HL-60 (cell line): ENCODE results near the gene FMR1.
A peak's percentile ranks its signal among the peaks of the same experiment; 100 is the strongest.

Experiments
- DNase-seq, 2 experiments: peaks; one replicate each; pipeline ENCODE4 v3.0.0-alpha.2; 2010 to 2020; ENCODE audit warnings: low read depth in 1 of 2, low spot score in 1 of 2
- H3K27ac ChIP-seq: fragments of 250-450 bp; sonication (Bioruptor Pico); replicated peaks from 2 replicates; pipeline ENCODE4 v1.5.1; 2020; ENCODE audit warnings: mild to moderate bottlenecking, moderate library complexity
- H3K27me3 ChIP-seq: fragments of 250-450 bp; sonication (Bioruptor Pico); 2 replicates; pipeline ENCODE4 v1.5.1; 2021; ENCODE audit warnings: mild to moderate bottlenecking, moderate library complexity; ENCODE audit not compliant: insufficient read depth, poor library complexity, severe bottlenecking
- H3K4me3 ChIP-seq: replicated peaks from 2 replicates; pipeline ENCODE4 v1.5.1; 2011; ENCODE audit warnings: mild to moderate bottlenecking, control low read depth, low read length; ENCODE audit not compliant: insufficient read depth
- GABPA ChIP-seq: IDR thresholded peaks from 2 replicates; pipeline ENCODE4 v1.6.1; 2012; ENCODE audit warnings: low read depth
- POLR2AphosphoS5 ChIP-seq: IDR thresholded peaks from 2 replicates; pipeline ENCODE4 v1.6.1; 2012; ENCODE audit warnings: low read depth
- SPI1 ChIP-seq: IDR thresholded peaks from 2 replicates; pipeline ENCODE4 v1.6.1; 2012; ENCODE audit warnings: low read depth, mild to moderate bottlenecking, borderline replicate concordance
- long read RNA-seq: library from polyadenylated mRNA; unstranded; transcript quantifications from one replicate; pipeline ENCODE4 v2.0.0, GENCODE V29; 2020
- TF ChIP-seq, protein P1 (sequence below): IDR thresholded peaks from one replicate; pipeline ENCODE4 v1.5.1; 2011; ENCODE audit warnings: low read length, control low read depth, inconsistent platforms; ENCODE audit not compliant: insufficient read depth
- TF ChIP-seq, protein P2 (sequence below): IDR thresholded peaks from 2 replicates; pipeline ENCODE4 v1.6.1; 2012; ENCODE audit warnings: low read depth; ENCODE audit not compliant: insufficient replicate concordance

Gene FMR1
- long read RNA-seq, partial matches to known transcripts, result 3 of 11 reads
- long read RNA-seq, other reads (novel, unspliced or antisense), result 7 of 11 reads

DNA sequence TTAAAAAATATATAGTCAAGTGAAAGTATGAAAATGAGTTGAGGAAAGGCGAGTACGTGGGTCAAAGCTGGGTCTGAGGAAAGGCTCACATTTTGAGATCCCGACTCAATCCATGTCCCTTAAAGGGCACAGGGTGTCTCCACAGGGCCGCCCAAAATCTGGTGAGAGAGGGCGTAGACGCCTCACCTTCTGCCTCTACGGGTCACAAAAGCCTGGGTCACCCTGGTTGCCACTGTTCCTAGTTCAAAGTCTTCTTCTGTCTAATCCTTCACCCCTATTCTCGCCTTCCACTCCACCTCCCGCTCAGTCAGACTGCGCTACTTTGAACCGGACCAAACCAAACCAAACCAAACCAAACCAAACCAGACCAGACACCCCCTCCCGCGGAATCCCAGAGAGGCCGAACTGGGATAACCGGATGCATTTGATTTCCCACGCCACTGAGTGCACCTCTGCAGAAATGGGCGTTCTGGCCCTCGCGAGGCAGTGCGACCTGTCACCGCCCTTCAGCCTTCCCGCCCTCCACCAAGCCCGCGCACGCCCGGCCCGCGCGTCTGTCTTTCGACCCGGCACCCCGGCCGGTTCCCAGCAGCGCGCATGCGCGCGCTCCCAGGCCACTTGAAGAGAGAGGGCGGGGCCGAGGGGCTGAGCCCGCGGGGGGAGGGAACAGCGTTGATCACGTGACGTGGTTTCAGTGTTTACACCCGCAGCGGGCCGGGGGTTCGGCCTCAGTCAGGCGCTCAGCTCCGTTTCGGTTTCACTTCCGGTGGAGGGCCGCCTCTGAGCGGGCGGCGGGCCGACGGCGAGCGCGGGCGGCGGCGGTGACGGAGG lies at the start of gene FMR1:
FMR1 (plus strand) TSS at position 728 of the 831 bp plus-strand sequence. CDS start 261 bp downstream, outside the sequence.
- DNase-seq, result peak; percentile 74 to 89
- TF ChIP-seq, protein P1, sequence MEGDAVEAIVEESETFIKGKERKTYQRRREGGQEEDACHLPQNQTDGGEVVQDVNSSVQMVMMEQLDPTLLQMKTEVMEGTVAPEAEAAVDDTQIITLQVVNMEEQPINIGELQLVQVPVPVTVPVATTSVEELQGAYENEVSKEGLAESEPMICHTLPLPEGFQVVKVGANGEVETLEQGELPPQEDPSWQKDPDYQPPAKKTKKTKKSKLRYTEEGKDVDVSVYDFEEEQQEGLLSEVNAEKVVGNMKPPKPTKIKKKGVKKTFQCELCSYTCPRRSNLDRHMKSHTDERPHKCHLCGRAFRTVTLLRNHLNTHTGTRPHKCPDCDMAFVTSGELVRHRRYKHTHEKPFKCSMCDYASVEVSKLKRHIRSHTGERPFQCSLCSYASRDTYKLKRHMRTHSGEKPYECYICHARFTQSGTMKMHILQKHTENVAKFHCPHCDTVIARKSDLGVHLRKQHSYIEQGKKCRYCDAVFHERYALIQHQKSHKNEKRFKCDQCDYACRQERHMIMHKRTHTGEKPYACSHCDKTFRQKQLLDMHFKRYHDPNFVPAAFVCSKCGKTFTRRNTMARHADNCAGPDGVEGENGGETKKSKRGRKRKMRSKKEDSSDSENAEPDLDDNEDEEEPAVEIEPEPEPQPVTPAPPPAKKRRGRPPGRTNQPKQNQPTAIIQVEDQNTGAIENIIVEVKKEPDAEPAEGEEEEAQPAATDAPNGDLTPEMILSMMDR, result no peak
- TF ChIP-seq SPI1 (no peak), POLR2AphosphoS5 (no peak), GABPA (no peak)
- TF ChIP-seq, protein P2, sequence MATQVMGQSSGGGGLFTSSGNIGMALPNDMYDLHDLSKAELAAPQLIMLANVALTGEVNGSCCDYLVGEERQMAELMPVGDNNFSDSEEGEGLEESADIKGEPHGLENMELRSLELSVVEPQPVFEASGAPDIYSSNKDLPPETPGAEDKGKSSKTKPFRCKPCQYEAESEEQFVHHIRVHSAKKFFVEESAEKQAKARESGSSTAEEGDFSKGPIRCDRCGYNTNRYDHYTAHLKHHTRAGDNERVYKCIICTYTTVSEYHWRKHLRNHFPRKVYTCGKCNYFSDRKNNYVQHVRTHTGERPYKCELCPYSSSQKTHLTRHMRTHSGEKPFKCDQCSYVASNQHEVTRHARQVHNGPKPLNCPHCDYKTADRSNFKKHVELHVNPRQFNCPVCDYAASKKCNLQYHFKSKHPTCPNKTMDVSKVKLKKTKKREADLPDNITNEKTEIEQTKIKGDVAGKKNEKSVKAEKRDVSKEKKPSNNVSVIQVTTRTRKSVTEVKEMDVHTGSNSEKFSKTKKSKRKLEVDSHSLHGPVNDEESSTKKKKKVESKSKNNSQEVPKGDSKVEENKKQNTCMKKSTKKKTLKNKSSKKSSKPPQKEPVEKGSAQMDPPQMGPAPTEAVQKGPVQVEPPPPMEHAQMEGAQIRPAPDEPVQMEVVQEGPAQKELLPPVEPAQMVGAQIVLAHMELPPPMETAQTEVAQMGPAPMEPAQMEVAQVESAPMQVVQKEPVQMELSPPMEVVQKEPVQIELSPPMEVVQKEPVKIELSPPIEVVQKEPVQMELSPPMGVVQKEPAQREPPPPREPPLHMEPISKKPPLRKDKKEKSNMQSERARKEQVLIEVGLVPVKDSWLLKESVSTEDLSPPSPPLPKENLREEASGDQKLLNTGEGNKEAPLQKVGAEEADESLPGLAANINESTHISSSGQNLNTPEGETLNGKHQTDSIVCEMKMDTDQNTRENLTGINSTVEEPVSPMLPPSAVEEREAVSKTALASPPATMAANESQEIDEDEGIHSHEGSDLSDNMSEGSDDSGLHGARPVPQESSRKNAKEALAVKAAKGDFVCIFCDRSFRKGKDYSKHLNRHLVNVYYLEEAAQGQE, result no peak
- H3K27me3 ChIP-seq, result no peaks in the 10 kb centered on the region
- peak within 1 kb of the TSS; percentile 70 for H3K4me3 ChIP-seq
- H3K27ac ChIP-seq, result peak within 1 kb of the TSS; percentile 71

DNA sequence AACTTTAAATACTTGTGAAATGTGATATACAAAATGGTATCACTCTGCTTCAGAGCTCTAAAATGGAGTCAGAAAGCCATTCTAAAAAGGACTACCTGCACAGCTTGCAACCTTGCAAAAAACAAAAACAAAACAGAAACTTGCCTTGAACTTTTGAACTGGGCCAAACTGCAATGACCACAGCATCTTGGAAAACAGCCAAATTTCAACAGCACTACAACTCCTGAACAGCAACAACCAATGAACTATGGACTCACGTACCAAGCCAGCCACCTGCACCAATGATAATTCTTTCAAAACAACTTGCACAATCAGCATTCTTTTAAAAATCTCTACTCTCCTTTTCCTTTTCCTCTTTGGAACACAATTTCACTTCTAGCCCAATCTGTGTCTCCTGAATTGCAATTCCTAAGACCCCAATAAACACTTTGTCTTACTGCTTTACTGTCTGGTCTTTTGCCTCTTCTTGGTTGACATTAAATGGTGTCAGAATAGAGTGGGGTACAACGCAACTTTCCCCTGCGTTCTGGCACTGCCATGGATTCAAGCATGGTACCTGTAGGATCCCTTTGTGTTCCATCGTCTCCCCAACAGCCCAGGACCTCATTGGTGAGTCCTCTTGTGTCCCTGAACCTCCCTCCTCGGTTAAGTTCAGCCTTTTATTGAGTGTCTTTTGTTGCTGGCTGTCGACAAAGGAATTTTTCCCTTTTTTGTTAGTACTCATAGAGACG lies 35.7 kb upstream of the FMR1 start:
- TF ChIP-seq SPI1 (no peak), GABPA (no peak), POLR2AphosphoS5 (no peak)
- TF ChIP-seq, protein P1, result no peak
- TF ChIP-seq, protein P2, result no peak
- H3K4me3 ChIP-seq, result no peak overlapping the region
- no peak overlapping the region for H3K27ac ChIP-seq
- no peaks in the 10 kb centered on the region for H3K27me3 ChIP-seq
- DNase-seq, result no peak

DNA sequence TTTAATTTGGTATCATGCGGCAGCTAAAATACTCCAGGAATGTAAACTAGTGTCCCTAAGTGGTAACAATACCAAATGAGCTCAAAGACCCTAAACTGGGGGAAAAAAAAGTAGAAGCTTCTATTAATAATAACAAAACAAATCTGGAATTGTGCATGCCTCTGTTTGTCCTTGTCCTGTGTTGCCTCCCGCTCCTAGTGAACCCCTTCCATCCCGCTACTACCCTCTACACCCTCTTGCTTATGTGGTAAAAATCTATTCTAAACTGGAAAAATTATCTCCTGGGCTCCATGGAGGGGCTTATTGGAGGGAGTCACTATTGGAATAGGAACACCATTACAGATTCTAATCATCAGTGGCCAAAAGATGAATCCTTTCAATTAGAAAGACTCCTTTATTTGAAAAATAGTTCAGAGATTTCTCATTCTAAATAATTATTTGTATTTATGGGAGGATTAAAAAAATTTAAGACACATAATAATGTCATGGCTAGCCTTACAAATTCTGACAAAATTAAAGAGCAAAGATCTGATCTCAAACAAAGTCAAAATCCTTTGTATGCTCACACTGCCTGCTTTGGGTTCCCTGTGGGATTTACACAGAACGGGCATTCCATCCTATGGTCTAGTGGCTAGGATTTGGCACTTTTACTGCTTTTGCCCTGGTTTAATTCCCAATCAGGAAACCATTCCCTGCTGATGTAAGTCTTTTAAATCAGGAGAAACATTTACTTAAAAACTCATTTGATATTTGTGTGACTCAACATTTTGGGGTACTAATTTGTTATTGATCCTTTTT lies 34.7 kb upstream of the FMR1 start:
- TF ChIP-seq POLR2AphosphoS5 (no peak), SPI1 (no peak), GABPA (no peak)
- TF ChIP-seq, protein P2, result no peak
- TF ChIP-seq, protein P1, result no peak
- Histone ChIP-seq H3K27me3 (no peaks in the 10 kb centered on the region), H3K4me3 (no peak overlapping the region), H3K27ac (no peak overlapping the region)
- DNase-seq, result no peak
